Activated CD4-positive, alpha-beta T cell treated with anti-CD3 and anti-CD28 coated beads, Interleukin-2, amount 50 U/mL, for 24 hours (primary cell): ENCODE data around the gene ZNF853.
A peak's percentile ranks its signal among the peaks of the same experiment; 100 is the strongest.

Experiments
- DNase-seq, 2 donors: peaks; one replicate each; pipeline ENCODE4 v3.0.0-alpha.2; 2020; ENCODE audit warnings: low read depth in 1 of 2, low spot score in 1 of 2

Gene ZNF853

GRCh38 chr7:6636741-6637543 is 21.5 kb downstream of the ZNF853 start, which contains the start of gene ZNF316:
ZNF316 (plus strand) TSS chr7:6637318; CDS start chr7:6642410, 5,092 bp downstream.
- peak; percentile 37 for DNase-seq

- peak in 1 of 2 donors; percentile 23 for DNase-seq
These were observed 22.3 kb downstream of the ZNF853 start for GRCh38 chr7:6637544-6638229.

GRCh38 chr7:6639032-6639431 is 23.6 kb downstream of the ZNF853 start:
- no peak for DNase-seq

DNA sequence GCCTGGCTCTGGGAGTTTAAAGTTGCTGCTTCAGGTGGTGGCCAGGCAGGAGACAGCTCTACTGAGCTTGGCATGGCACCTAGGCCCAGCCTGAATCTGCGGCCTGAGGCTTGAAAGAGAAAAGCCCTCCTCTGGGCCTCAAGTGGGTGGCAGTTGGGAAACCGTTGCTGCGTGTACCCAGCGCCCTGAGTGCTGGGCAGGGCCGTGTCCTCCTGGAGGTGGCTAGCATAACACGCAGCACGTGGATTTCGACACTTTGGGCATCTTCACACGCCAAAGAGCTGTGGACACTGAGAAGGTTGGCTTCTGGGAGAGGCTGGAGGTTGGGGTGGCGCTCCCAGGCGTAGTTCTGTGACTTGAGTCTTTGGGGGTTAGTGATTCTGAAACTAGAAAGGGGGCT is 24.2 kb downstream of the ZNF853 start:
- DNase-seq: no peak

- DNase-seq: no peak
These were observed 24.9 kb downstream of the ZNF853 start for GRCh38 chr7:6640246-6640721.

DNA sequence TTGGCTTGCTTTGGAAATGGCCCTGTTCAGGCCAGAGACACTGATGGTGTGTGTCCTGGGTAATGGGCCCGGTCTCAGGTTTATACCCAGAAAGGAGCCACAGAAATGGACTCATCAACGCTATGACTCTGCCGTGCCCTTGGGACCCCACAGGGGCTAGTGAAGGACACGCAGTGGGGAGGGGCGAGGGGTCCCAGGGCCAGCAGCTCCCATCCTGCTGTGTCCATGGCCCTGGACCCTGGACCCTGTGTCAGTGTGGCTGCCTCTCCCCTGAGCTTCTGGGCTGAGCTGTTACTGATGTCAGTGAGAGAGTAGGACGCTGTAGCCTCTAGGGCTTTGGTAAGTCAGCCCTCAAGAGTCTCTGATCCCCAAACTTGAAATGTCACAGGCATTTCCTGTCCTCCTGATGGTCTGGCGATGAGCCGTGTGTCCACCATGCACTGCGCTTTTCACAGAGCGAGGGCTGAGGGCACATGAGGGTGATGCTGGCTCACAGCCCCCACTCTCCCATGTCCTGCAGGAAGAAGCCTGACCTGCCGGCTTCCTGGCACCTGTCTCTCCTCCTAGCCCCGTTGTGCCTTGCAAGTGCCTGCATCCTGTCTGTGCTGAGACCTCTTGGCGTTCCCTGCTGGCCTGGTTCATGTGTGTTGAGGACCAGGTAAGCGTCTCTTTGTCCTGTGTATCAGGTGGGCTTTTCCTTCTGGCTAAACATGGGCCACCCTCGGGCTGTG is 26.1 kb downstream of the ZNF853 start:
- DNase-seq: no peak

- no peak for DNase-seq
These were observed 26.9 kb downstream of the ZNF853 start for GRCh38 chr7:6642239-6642839.

GRCh38 chr7:6642861-6643640 is 27.6 kb downstream of the ZNF853 start:
- no peak for DNase-seq

DNA sequence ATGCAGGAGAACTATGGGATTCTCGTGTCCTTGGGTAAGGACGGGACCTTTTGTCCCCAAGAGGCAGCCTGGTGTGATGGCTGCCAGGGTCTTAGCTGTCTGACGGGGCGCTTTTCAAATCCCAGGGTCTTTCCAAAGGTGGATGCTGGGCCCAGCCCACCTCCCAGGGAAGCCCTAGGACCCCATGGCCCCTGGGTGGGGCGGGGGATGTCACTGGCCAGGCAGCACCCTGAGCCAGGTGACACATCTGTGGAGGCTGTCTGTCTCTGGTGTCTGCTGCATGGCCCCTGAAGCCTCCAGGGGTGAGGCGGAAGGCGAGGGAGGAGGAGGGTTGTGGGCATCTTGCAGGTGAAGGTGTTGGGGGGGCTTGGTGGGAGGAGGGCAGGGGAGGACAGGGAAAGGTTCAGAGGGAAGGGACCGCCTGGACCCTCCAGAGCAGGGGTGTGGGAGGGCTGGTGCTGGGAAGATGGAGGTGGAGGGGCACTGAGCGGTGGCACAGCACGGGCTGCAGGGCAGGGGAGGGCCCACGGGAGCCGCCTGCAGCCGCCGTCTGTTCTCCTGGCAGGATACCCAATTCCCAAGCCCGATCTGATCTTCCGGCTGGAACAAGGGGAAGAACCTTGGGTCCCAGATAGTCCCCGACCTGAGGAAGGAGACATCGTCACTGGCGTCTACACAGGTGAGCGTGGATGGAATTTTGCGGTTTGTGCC is 28.7 kb downstream of the ZNF853 start:
- no peak for DNase-seq

- DNase-seq: no peak
These were observed 29.3 kb downstream of the ZNF853 start for GRCh38 chr7:6644728-6645127.

DNA sequence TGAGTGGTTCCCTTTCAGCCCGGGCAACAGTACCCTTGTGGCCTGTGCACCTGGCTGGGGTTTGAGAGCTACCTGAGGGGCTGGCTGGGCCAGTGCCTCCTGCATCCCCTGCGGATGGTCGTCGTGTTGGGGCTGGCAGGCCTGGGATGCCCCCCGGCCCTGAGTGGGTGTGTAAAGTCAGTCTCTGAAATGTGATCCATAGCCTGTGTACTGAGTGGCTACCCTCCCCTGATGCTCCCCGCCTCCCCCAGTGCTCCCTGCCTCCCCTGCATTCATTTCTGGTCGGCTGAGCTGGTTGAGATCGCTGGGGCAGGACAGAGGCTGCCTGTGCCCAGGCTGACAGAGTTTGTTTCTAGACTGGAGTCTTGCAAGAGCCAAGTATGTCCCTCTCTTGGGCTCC is 31.1 kb downstream of the ZNF853 start:
- DNase-seq: no peak

- no peak for DNase-seq
These were observed 31.7 kb downstream of the ZNF853 start for GRCh38 chr7:6647080-6647479.

DNA sequence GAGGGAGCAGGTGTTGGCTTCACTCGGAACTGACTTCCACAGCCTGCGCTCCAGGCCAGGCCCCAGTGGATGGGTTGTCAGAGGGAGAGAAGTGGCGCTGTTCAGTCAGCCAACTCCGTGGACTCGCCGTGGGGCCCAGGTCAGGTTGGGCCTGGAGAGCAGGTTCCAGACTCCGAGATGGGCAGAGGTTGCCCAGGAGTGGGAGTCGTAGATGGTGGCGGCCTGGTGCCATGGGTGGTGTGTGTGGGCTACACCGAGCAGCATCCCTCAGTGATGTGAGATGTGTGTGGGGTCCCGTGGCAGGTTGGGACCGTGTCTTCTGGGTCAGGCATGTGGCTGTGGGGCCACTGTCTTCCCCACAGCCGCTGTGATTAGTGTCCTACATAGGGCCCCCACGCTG is 32.1 kb downstream of the ZNF853 start:
- no peak for DNase-seq

- no peak for DNase-seq
These were observed 32.8 kb downstream of the ZNF853 start for GRCh38 chr7:6648066-6648814.

DNA sequence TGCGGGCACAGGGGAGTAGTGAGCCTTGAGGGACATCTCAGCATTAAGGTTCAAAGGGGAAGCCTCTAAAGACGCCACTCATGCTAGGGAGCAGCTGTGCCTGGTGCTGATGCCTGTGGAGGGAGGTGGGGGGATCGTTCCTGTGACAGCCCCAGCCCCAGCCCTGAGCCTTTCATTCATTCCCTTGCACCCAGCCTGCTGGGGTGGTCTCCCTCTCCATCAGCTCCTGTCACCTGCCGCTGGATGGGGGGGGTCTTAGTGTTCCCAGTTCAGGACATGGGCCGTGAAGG is 33.4 kb downstream of the ZNF853 start:
- no peak for DNase-seq

DNA sequence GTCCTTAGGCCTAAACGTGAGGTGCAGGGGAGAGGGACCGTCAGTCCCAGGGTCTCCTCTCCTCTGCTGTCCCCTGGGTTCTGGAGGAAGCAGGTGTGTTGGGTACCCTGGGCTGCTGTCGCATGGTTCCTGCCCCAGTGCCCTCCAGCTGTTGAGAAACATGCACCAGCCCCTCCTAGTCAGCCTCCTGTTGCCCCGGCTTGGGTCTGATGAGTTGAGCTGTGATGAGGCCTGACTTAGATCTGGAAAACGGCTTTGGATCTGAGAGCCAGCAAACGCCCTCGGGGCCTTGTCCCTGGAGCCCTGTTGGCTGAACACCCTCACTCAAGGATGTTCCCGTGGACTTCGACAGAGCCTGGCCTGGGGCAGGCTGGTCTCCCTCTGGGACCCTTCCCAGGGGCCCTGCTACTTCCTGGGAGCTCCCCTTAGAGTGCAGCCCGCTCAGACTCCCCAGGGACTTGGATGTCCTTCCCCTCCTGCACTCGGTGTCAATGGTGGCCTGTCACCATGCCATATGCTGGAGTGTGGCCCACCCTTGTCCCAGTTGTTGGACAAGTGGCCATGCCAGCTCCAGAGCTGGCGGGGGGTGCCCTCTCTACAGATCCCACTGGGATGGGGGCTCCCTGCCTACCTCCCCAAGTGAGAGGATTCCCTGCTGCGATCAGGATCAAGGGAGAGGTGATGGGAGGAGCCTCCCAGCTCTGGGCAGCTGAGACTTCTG is 34.0 kb downstream of the ZNF853 start:
- no peak for DNase-seq

DNA sequence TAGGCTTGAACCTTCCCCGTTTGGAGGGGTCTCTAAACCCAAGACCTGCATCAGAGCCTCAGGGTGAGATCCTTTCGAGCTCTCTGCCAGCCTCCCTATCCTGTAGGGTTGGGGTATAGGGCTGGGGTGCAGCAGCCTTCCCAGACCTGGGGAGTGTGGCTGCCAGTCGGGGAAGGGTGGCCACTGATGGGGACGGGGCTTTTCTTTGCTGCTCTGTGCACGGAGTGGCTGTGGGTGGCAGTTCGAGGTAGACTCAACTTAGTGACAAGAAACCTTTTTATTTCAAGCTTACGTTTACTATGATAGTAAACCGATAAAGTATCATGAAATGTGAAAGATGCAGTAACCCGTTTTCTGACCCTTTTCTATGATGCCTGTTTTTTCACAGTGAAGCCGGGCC is 34.7 kb downstream of the ZNF853 start:
- no peak for DNase-seq

DNA sequence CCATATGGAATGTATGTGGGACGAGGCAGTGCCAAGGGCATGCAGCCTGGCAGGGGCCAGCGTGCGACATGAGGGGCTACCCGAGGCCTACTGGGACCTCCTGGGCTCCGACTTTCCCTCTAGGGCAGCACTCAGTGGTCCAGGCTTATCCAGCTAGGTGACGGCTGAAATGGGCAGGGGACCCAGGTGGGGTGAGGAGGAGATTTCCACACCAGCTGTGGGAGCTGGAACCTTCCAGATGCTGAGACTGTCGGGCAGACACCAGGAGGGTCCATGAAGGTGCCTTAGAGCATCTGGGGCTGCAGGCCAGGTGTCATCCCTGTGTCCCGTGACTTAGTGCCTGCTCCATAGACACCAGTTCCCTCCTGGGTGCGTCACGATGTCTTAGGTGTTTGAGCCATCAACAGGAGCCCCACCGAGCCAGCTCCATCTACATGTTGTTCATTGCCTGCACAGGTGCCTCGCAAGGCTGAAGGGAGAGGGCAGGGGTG is 35.2 kb downstream of the ZNF853 start:
- DNase-seq: no peak
